PFSK-1 (cell line): ENCODE results near the gene COL4A6.

Experiments
- POLR2AphosphoS5 ChIP-seq: IDR thresholded peaks from 2 replicates; pipeline ENCODE4 v1.6.1; 2012; ENCODE audit warnings: low read depth, mild to moderate bottlenecking, control low read depth, low read length, moderate library complexity
- REST ChIP-seq, 2 experiments: IDR thresholded peaks; 2 replicates each; pipeline versions ENCODE4 v1.6.1 to v1.8.0; 2011 to 2012; ENCODE audit warnings: low read depth in 2 of 2, low read length in 2 of 2, control low read depth in 1 of 2, inconsistent platforms in 1 of 2, mild to moderate bottlenecking in 1 of 2, moderate library complexity in 1 of 2; ENCODE audit not compliant: insufficient read depth in 1 of 2
- SIN3A ChIP-seq: IDR thresholded peaks from 2 replicates; pipeline ENCODE4 v1.6.1; 2012; ENCODE audit warnings: mild to moderate bottlenecking, low read length, moderate library complexity, borderline replicate concordance; ENCODE audit not compliant: insufficient read depth

- no peak for TF ChIP-seq SIN3A
- no peak for TF ChIP-seq POLR2AphosphoS5
- TF ChIP-seq REST (IDR thresholded peaks at IDR 0.05; ENCODE audit: insufficient read depth in 1 of 2, low read depth in 2 of 2, low read length in 2 of 2) = no peak
Measured at GRCh38 chrX:108344216-108344615, 94.0 kb downstream of the COL4A6 start.
